RWPE2 (cell line): ENCODE measurements around the gene SH3BP4.

Experiments used
- ATAC-seq: fragments of 200-7000 bp; cut with Tn5 transposase; 3 replicates; pipeline ENCODE4 v1.9.1; 2021; ENCODE audit warnings: low read depth
- DNase-seq: peaks from one replicate; pipeline ENCODE4 v3.0.0-alpha.2; 2020; ENCODE audit warnings: low spot score
- H3K27ac ChIP-seq: fragments of 450-650 bp; 2 replicates; pipeline ENCODE4 v1.5.1; 2017; ENCODE audit warnings: mild to moderate bottlenecking; ENCODE audit not compliant: poor library complexity, severe bottlenecking
- H3K27me3 ChIP-seq: fragments of 250-450 bp; sonication (Bioruptor Pico); 2 replicates; pipeline ENCODE4 v1.5.1; 2021; ENCODE audit warnings: mild to moderate bottlenecking, moderate library complexity; ENCODE audit not compliant: insufficient read depth, poor library complexity, severe bottlenecking
- H3K36me3 ChIP-seq: fragments of 250-450 bp; sonication (Bioruptor Pico); 2 replicates; pipeline ENCODE4 v1.5.1; 2020; ENCODE audit warnings: low read depth, mild to moderate bottlenecking, moderate library complexity
- H3K4me1 ChIP-seq: fragments of 250-450 bp; sonication (Bioruptor Pico); 2 replicates; pipeline ENCODE4 v1.5.1; 2021; ENCODE audit warnings: mild to moderate bottlenecking, moderate library complexity; ENCODE audit not compliant: insufficient read depth, poor library complexity, severe bottlenecking
- H3K4me3 ChIP-seq: fragments of 250-450 bp; sonication (Bioruptor Pico); 2 replicates; pipeline ENCODE4 v1.5.1; 2021; ENCODE audit warnings: mild to moderate bottlenecking, moderate library complexity; ENCODE audit not compliant: severe bottlenecking
- H3K9me3 ChIP-seq: fragments of 250-450 bp; sonication (Bioruptor Pico); 2 replicates; pipeline ENCODE4 v1.5.1; 2021; ENCODE audit warnings: mild to moderate bottlenecking, moderate library complexity; ENCODE audit not compliant: severe bottlenecking
- TF ChIP-seq, protein P1 (sequence below): fragments of 450-650 bp; IDR thresholded peaks from one replicate; pipeline ENCODE4 v1.5.1; 2017; ENCODE audit warnings: mild to moderate bottlenecking, moderate library complexity; ENCODE audit not compliant: poor library complexity, severe bottlenecking

The SH3BP4 gene

DNA sequence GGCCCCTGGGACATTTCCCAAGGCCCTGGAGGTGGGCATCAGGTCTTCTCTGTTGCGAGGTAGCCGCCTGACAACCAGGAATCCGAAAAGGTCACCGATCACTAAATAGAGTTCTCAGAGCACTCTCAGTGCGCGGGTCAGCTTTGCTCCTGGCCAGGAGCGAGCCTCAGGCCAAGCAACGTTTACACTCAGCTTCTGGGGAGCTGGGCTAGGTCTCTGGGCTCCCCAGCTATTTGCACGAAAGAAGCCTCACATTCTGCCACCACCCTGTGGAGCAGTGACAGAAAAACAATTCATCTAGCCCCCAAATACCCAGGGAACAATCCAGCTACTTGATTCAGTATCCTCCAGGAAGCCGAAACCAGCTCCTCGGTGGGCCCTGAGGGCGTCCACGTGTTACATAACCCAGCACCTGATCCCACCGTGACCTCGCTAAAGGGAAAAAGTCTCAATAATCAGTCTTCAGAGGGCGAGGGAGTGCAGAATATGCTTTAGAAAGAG, 3.3 kb downstream of the SH3BP4 start:
- TF ChIP-seq, protein P1, sequence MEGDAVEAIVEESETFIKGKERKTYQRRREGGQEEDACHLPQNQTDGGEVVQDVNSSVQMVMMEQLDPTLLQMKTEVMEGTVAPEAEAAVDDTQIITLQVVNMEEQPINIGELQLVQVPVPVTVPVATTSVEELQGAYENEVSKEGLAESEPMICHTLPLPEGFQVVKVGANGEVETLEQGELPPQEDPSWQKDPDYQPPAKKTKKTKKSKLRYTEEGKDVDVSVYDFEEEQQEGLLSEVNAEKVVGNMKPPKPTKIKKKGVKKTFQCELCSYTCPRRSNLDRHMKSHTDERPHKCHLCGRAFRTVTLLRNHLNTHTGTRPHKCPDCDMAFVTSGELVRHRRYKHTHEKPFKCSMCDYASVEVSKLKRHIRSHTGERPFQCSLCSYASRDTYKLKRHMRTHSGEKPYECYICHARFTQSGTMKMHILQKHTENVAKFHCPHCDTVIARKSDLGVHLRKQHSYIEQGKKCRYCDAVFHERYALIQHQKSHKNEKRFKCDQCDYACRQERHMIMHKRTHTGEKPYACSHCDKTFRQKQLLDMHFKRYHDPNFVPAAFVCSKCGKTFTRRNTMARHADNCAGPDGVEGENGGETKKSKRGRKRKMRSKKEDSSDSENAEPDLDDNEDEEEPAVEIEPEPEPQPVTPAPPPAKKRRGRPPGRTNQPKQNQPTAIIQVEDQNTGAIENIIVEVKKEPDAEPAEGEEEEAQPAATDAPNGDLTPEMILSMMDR = no peak
- Histone ChIP-seq H3K36me3 (peaks cover 10% of the 10 kb centered on the region; the same call in 1 of the 2 replicates), H3K27ac (peak overlapping the region; percentile 88), H3K9me3 (no peaks in the 10 kb centered on the region), H3K4me3 (no peak overlapping the region), H3K27me3 (no peaks in the 10 kb centered on the region), H3K4me1 (peaks cover 48% of the 10 kb centered on the region)
- ATAC-seq = no peak
- DNase-seq = no peak

DNA sequence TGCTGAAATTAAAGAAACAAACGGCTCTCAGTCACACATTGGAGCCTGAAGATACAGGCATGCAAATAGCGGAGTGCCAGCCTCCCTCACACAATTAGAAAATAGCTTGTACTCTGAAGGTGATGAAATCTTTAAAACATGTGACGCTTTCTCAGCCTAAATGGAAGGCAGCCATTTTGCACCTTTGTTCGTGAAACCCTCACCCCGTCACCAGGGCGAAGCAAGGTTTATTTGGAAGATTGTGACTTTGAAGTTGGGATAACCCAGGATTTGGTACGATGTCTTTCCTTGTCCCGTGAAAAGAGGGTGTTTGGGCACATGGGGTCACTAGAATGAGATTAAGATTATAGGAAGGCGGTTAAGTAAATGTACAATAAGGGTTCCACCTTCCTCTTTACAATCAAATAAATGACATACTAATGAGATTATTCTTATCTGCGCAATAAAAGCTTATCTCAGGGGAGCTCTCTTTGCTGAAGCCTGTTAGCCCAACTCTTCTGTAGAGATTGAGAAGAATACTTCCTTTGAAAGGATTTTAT, 4.2 kb downstream of the SH3BP4 start:
- peaks cover 40% of the 10 kb centered on the region for H3K4me1 ChIP-seq
- no peak for DNase-seq
- H3K9me3 ChIP-seq = no peaks in the 10 kb centered on the region
- H3K27me3 ChIP-seq = no peaks in the 10 kb centered on the region
- TF ChIP-seq, protein P1 = no peak
- H3K36me3 ChIP-seq = peaks cover 10% of the 10 kb centered on the region; the same call in 1 of the 2 replicates
- peak overlapping the region; percentile 88 for H3K27ac ChIP-seq
- ATAC-seq = no peak
- H3K4me3 ChIP-seq = no peak overlapping the region

- Histone ChIP-seq H3K4me1 (peaks cover 41% of the 10 kb centered on the region), H3K4me3 (no peak overlapping the region), H3K9me3 (no peaks in the 10 kb centered on the region), H3K27me3 (no peaks in the 10 kb centered on the region), H3K27ac (peak overlapping the region; percentile 88), H3K36me3 (peaks cover 10% of the 10 kb centered on the region; the same call in 1 of the 2 replicates)
- TF ChIP-seq, protein P1 = no peak
- DNase-seq (no peak), ATAC-seq (peak; percentile 22; the same call in 1 of the 3 replicates)
Measured at GRCh38 chr2:234957834-234958135, 6.0 kb downstream of the SH3BP4 start.

DNA sequence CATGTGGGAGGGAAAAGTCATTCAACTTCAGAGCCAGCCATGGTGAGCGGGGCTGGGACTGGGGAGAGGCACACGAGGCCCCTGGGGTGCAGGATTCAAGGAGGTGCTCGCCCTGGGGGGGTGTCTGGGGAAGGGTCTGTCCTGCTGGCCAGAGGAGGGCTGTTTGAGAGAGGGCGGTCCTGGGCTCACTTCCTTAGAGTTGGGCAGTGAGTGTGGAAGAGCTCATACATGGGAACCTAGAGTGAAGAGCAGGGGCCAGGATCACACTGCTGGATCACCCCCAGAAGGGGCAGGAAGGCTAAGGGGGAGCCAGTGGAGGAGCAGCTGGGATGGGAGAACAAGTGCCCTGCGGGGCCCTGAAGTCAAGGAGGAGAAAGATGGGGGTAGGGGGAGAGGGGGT, 6.5 kb downstream of the SH3BP4 start:
- DNase-seq (no peak), ATAC-seq (no peak)
- H3K4me1 ChIP-seq = peaks cover 46% of the 10 kb centered on the region
- TF ChIP-seq, protein P1 = no peak
- peak overlapping the region; percentile 88 for H3K27ac ChIP-seq
- H3K4me3 ChIP-seq = no peak overlapping the region
- H3K9me3 ChIP-seq = no peaks in the 10 kb centered on the region
- H3K27me3 ChIP-seq = no peaks in the 10 kb centered on the region
- H3K36me3 ChIP-seq = peaks cover 10% of the 10 kb centered on the region; the same call in 1 of the 2 replicates

DNA sequence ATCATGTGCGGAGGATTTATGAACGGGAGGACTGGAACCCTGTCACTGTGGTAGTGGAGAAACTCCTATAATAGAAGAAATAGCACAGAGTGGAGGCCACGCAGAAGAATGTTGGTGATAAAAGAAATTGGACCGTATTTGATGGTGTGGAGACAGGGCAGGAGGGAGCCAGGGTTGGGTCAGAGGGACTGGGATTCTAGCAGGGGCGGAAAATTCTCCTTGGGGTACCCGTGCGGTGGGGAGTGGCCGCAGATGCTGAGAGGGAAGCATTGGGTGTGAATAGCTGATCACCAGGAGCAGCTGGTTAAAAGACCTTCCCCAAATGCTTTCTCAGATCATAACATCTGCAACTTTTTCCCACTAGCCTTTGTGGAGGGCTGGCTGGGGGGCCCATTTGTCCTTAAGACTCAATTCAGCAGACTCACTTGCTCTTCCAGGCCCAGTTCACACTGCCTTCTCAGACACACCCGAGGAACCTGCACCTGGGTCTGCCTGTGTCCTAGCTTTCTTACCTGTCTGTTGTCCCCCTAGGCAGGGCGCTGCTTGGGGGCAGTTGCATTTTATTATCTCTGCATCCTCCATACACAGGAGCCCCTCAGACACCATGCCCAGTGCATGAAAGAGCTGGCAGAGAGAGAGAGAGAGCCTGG, 7.1 kb downstream of the SH3BP4 start:
- DNase-seq (no peak), ATAC-seq (no peak)
- Histone ChIP-seq H3K9me3 (no peaks in the 10 kb centered on the region), H3K36me3 (peaks cover 10% of the 10 kb centered on the region; the same call in 1 of the 2 replicates), H3K4me1 (peaks cover 50% of the 10 kb centered on the region), H3K27ac (peak overlapping the region; percentile 88), H3K4me3 (no peak overlapping the region), H3K27me3 (no peaks in the 10 kb centered on the region)
- TF ChIP-seq, protein P1 = no peak
